Neural cell (in vitro differentiated cells): ENCODE measurements around the gene C2orf68. TPM values are rescaled to one million over a fixed set of nuclear protein-coding genes. Genes with fewer than 3 reads are reported as not detected.

Experiments used
- H2AFZ ChIP-seq: fragments of 200-600, 300-800 bp; sonication (generic), shearing (Covaris generic); 2 replicates; pipeline ENCODE4 v1.6.0; 2014; ENCODE audit warnings: low read depth, mild to moderate bottlenecking, antibody characterized with exemption, low read length, moderate library complexity
- H3F3A ChIP-seq: fragments of 200-600 bp; shearing (Covaris generic); 2 replicates; pipeline ENCODE4 v1.6.1; 2016; ENCODE audit warnings: mild to moderate bottlenecking, moderate library complexity, mixed read lengths, antibody characterized with exemption, low read length; ENCODE audit not compliant: insufficient read depth, poor library complexity, severe bottlenecking
- H3K27ac ChIP-seq: fragments of 200-600, 300-800 bp; sonication (generic), shearing (Covaris generic); 2 replicates; pipeline ENCODE4 v1.5.1; 2014; ENCODE audit warnings: mild to moderate bottlenecking, low read length, moderate library complexity
- H3K27me3 ChIP-seq: fragments of 300-800, 200-600 bp; sonication (generic), shearing (Covaris generic); 2 replicates; pipeline ENCODE4 v1.6.0; 2014; ENCODE audit warnings: mild to moderate bottlenecking, low read depth, low read length, moderate library complexity; ENCODE audit not compliant: insufficient read depth
- H3K36me3 ChIP-seq: fragments of 300-800, 200-600 bp; sonication (generic), shearing (Covaris generic); 2 replicates; pipeline ENCODE4 v1.5.1; 2014; ENCODE audit warnings: mild to moderate bottlenecking, antibody characterized with exemption, low read length, moderate library complexity; ENCODE audit not compliant: insufficient read depth
- H3K4me2 ChIP-seq: fragments of 300-800, 200-600 bp; sonication (generic), shearing (Covaris generic); 2 replicates; pipeline ENCODE4 v1.6.0; 2014; ENCODE audit warnings: mild to moderate bottlenecking, low read length
- H3K4me3 ChIP-seq: fragments of 300-800, 200-600 bp; sonication (generic), shearing (Covaris generic); 2 replicates; pipeline ENCODE4 v1.5.1; 2014; ENCODE audit warnings: mild to moderate bottlenecking, low read length, moderate library complexity
- H3K79me2 ChIP-seq: fragments of 200-600 bp; shearing (Covaris generic); replicated peaks from 2 replicates; pipeline ENCODE4 v1.6.0; 2014; ENCODE audit warnings: mild to moderate bottlenecking, low read length, moderate library complexity; ENCODE audit not compliant: insufficient read depth
- H3K9ac ChIP-seq: fragments of 300-800, 200-600 bp; sonication (generic), shearing (Covaris generic); 2 replicates; pipeline ENCODE4 v1.6.1; 2016; ENCODE audit warnings: mild to moderate bottlenecking, low read length, mixed read lengths
- H3K9me2 ChIP-seq: fragments of 200-600 bp; shearing (Covaris generic); 2 replicates; pipeline ENCODE4 v1.6.1; 2016; ENCODE audit warnings: mild to moderate bottlenecking, low read length, mixed read lengths; ENCODE audit not compliant: insufficient read depth
- H3K9me3 ChIP-seq: fragments of 200-600, 300-800 bp; sonication (generic), shearing (Covaris generic); 2 replicates; pipeline ENCODE4 v1.6.1; 2016; ENCODE audit warnings: mild to moderate bottlenecking, mixed run types, low read length, moderate library complexity, mixed read lengths
- H4K20me1 ChIP-seq: fragments of 200-600 bp; shearing (Covaris generic); 2 replicates; pipeline ENCODE4 v1.6.1; 2016; ENCODE audit warnings: mild to moderate bottlenecking, mixed run types; ENCODE audit not compliant: insufficient read depth
- CTCF ChIP-seq: fragments of 450-650 bp; IDR thresholded peaks from 2 replicates; pipeline ENCODE4 v1.5.1; 2014; ENCODE audit warnings: antibody characterized with exemption, mild to moderate bottlenecking, moderate library complexity; ENCODE audit not compliant: poor library complexity, severe bottlenecking
- EP300 ChIP-seq: fragments of 450-650 bp; conservative IDR thresholded peaks from 2 replicates; pipeline ENCODE4 v1.6.1; 2014; ENCODE audit warnings: antibody characterized with exemption, mild to moderate bottlenecking, moderate library complexity; ENCODE audit not compliant: poor library complexity, severe bottlenecking
- EZH2 ChIP-seq: fragments of 200-600, 300-800 bp; shearing (Covaris generic), sonication (generic); IDR thresholded peaks from 2 replicates; pipeline ENCODE4 v1.6.1; 2014; ENCODE audit warnings: antibody characterized with exemption, low read length, borderline replicate concordance, mild to moderate bottlenecking; ENCODE audit not compliant: insufficient read depth, poor library complexity, severe bottlenecking
- MXI1 ChIP-seq: fragments of 450-650 bp; conservative IDR thresholded peaks from 2 replicates; pipeline ENCODE4 v1.6.1; 2014; ENCODE audit warnings: antibody characterized with exemption, mild to moderate bottlenecking; ENCODE audit not compliant: poor library complexity, severe bottlenecking
- POLR2AphosphoS5 ChIP-seq: IDR thresholded peaks from 2 replicates; pipeline ENCODE4 v1.6.1; 2012
- RAD21 ChIP-seq: fragments of 450-650 bp; conservative IDR thresholded peaks from 2 replicates; pipeline ENCODE4 v1.6.1; 2014; ENCODE audit warnings: antibody characterized with exemption, mild to moderate bottlenecking, moderate library complexity
- REST ChIP-seq: IDR thresholded peaks from 2 replicates; pipeline ENCODE4 v1.6.1; 2012; ENCODE audit warnings: borderline replicate concordance
- SMC3 ChIP-seq: fragments of 450-650 bp; conservative IDR thresholded peaks from 2 replicates; pipeline ENCODE4 v1.6.1; 2014; ENCODE audit warnings: antibody characterized with exemption, mild to moderate bottlenecking, moderate library complexity; ENCODE audit not compliant: poor library complexity
- TAF1 ChIP-seq: IDR thresholded peaks from 2 replicates; pipeline ENCODE4 v1.6.1; 2012; ENCODE audit warnings: low read depth
- polyA minus RNA-seq: library from RNA; depleted of rRNA, polyadenylated mRNA; stranded (reverse); fragments of >200 nt; gene quantifications from 2 replicates; pipeline ENCODE4 v1.2.3, GENCODE V29; 2014
- polyA plus RNA-seq: library from polyadenylated mRNA; depleted of rRNA; stranded (reverse); fragments of >200 nt; gene quantifications from 2 replicates; pipeline ENCODE4 v1.2.3, GENCODE V29; 2014

Gene C2orf68
- 28.0 and 42.6 TPM in 2 replicates for polyA plus RNA-seq
- polyA minus RNA-seq, result 44.3 and 50.5 TPM in 2 replicates

GRCh38 chr2:85611705-85612587 lies at the start of gene C2orf68:
C2orf68 (minus strand) TSS chr2:85612066; CDS start chr2:85611984, 82 bp downstream.
- no peaks in the 10 kb centered on the region for H4K20me1 ChIP-seq
- no peaks in the 10 kb centered on the region for H3F3A ChIP-seq
- peak within 1 kb of the TSS; percentile 97 for H3K4me2 ChIP-seq
- H3K27me3 ChIP-seq, result no peaks in the 10 kb centered on the region
- TF ChIP-seq EZH2 (no peak), POLR2AphosphoS5 (peak; percentile 85), REST (peak; percentile 67), TAF1 (peak; percentile 53), EP300 (peak; percentile 9), MXI1 (peak; percentile 58)
- H3K27ac ChIP-seq, result peak within 1 kb of the TSS; percentile 76
- H3K9me2 ChIP-seq, result no peaks in the 10 kb centered on the region
- peak within 1 kb of the TSS; percentile 95 for H3K4me3 ChIP-seq
- peaks cover 22% of the 10 kb centered on the region for H3K79me2 ChIP-seq
- no peaks in the 10 kb centered on the region for H3K9me3 ChIP-seq
- peaks cover 7% of the 10 kb centered on the region for H3K36me3 ChIP-seq
- peak within 1 kb of the TSS; percentile 93 for H2AFZ ChIP-seq
- peak within 1 kb of the TSS; percentile 84 for H3K9ac ChIP-seq

GRCh38 chr2:85661139-85661858 lies 49.4 kb upstream of the C2orf68 start:
- Histone ChIP-seq H3K4me2 (no peak overlapping the region), H3K27ac (no peak overlapping the region), H3K79me2 (no peaks in the 10 kb centered on the region), H3K9me3 (no peaks in the 10 kb centered on the region), H3K36me3 (no peaks in the 10 kb centered on the region), H3K9ac (no peak overlapping the region), H3K27me3 (no peaks in the 10 kb centered on the region), H3K4me3 (no peak overlapping the region), H3F3A (no peaks in the 10 kb centered on the region), H2AFZ (no peak overlapping the region), H4K20me1 (no peaks in the 10 kb centered on the region), H3K9me2 (no peaks in the 10 kb centered on the region)
- TF ChIP-seq TAF1 (no peak), CTCF (no peak), EP300 (no peak), MXI1 (no peak), REST (no peak), RAD21 (no peak), POLR2AphosphoS5 (no peak), SMC3 (no peak), EZH2 (no peak)
